GM10266 (cell line): ENCODE measurements around the gene MRPS11.
"Not testable (repeated sequence)": the region's sequence is repeated elsewhere in the genome, so short reads cannot be mapped to it uniquely, and the experiment has no call there.

Experiments
- DNase-seq: peaks from one replicate; pipeline ENCODE4 v3.0.0; 2012; ENCODE audit errors: extremely low spot score
- CTCF ChIP-seq: IDR thresholded peaks from 2 replicates; pipeline ENCODE4 v1.5.1; 2012; ENCODE audit warnings: mild to moderate bottlenecking, low read depth; ENCODE audit not compliant: control insufficient read depth, insufficient read depth; ENCODE audit errors: missing control alignments

Gene MRPS11

DNA sequence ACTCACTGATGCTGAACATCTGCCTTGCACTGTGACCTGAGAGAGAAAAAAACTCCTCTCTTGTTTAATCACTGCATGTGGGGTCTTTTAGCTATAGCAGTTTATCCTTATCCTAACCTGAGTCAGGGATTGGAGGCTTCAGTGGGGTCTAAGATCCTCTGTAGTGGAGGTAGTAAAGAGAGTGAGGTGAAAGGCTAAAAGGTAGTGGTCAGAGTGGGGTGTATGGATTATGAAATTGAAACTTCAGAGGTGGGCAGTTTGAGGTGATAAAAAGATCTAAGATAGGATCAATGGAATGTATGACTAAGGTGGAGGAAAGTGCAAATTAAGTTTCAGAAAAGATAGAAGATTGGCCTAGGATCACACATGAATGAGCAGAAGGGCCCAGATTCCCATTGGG lies 42.5 kb downstream of the MRPS11 start:
- DNase-seq = no peak
- TF ChIP-seq CTCF = no peak

DNA sequence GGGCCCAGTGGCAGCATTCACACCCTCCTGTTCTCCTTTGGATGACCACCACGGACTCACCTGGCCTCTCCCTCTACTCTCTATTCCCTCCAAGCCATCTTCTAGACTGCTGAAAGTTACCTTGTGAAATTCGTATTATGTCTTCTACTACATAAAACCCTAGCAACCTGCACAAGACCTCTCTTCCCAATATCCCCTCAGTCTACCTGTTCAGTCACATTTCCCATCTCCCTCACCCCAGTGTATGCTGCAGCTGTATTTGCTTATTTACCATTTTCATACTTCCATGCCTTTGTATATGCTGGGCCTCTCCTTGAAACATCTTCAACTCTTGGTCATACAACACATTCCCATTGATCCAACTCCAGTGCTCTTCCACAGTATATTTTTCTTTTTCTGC lies 43.7 kb downstream of the MRPS11 start:
- TF ChIP-seq CTCF = no peak
- no peak for DNase-seq

DNA sequence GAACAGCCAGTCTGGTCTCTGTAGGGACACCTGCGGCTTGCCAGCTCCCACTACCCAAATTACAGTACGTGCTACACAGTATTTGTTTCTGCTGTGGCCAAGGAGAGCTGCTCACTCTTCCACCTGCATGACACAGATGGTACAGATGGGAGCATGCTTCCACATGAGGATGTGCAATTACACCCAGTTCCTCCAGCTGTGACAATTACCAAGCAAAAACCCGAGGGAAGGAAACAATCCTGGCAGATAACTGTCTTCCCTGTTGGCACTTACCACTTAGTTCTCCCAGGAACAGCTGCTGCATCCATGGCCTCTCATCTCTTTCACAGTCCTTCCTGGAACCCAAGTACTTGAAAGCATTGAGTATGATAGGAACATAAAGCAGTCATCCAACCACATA lies 44.6 kb downstream of the MRPS11 start:
- no peak for TF ChIP-seq CTCF
- DNase-seq = no peak

GRCh38 chr15:88512601-88513000 lies 45.1 kb downstream of the MRPS11 start:
- DNase-seq = no peak
- TF ChIP-seq CTCF = no peak

DNA sequence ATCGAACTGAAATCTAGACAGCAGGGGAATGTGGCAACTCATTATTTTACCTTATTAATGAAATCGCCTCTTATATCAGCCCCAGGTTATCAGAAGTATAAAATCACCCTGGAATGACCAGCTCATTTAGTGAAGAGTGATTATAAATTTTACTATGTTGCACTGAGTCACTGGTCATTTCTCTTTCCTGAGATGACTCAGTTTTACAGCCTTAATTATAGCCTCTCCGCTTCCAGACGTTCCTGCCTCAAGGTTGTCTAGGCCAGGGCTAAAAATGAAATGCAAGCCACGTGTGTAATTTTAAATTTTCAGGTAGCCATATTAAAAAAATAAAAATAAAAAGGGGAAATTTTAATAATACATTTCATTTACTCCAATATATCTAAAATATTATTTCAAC lies 45.7 kb downstream of the MRPS11 start:
- no peak for DNase-seq
- no peak for TF ChIP-seq CTCF

GRCh38 chr15:88518903-88519302 lies 51.4 kb downstream of the MRPS11 start:
- TF ChIP-seq CTCF = no peak
- no peak for DNase-seq

DNA sequence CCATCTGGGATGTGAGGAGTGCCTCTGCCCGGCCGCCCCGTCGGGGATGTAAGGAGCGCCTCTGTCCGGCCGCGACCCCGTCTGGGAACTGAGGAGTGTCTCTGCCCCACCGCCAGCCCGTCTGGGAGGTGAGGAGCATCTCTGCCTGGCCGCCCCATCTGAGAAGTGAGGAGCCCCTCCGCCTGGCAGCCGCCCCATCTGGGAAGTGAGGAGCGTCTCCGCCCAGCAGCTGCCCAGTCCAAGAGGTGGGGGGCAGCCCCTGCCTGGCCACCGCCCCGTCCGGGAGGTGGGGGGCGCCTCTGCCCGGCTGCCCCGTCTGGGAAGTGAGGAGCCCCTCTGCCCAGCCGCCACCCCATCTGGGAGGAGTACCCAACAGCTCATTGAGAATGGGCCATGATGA lies 56.6 kb downstream of the MRPS11 start:
- DNase-seq = not testable (repeated sequence)

DNA sequence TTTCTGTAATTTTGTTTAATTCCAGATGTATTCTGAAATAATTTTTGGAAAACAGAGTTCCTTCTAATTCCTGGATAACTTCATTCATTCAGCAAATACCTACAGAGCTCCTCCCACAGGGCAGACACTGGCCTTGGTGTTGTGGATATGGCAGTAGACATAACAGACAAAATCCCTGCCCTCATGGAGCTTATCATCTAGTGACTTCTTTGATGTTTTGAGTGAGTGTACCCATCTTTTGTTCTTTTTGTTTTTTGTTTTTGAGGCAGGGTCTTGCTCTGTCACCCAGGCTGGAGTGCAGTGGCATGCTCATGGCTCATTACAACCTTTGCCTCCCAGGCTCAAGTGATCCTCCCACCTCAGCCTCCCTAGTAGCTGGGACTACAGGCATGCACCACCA lies 57.9 kb downstream of the MRPS11 start:
- no peak for TF ChIP-seq CTCF
- no peak for DNase-seq
